ENCODE measurements around the gene DNAH17.
"Not testable (repeated sequence)": the region's sequence is repeated elsewhere in the genome, so short reads cannot be mapped to it uniquely, and the experiment has no call there.

The DNAH17 gene

DNA sequence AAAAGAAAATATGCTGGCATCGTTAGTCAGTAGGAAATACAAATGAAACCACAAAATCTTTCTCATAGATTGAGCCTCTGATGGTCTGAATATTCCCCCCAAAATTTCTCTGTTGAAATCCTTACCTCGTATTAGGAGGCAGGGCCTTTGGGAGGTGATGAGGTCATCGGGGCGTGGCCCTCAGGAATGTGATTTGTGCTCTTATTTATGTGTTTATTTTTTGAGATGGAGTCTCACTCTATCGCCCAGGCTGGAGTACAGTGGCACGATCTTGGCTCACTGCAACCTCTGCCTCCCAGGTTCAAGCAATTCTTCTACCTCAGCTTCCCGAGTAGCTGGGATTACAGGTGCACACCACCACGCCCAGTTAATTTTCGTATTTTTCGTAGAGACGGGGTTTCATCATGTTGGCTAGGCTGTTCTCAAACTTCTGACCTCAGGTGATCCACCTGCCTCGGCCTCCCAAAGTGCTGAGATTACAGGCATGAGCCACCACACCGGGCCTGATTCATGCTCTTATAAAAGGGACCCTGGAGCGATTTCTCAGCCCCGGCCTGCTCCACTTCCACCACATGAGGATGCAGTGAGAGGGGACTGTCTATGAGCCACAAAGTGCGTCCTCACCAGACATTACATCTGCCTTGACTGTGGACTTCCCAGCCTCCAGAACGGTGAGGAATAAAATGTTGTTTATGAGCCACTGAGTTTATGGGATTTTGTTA lies 53.1 kb downstream of the DNAH17 start:
- DNase-seq (ENCODE audit: low read depth): no peak

DNA sequence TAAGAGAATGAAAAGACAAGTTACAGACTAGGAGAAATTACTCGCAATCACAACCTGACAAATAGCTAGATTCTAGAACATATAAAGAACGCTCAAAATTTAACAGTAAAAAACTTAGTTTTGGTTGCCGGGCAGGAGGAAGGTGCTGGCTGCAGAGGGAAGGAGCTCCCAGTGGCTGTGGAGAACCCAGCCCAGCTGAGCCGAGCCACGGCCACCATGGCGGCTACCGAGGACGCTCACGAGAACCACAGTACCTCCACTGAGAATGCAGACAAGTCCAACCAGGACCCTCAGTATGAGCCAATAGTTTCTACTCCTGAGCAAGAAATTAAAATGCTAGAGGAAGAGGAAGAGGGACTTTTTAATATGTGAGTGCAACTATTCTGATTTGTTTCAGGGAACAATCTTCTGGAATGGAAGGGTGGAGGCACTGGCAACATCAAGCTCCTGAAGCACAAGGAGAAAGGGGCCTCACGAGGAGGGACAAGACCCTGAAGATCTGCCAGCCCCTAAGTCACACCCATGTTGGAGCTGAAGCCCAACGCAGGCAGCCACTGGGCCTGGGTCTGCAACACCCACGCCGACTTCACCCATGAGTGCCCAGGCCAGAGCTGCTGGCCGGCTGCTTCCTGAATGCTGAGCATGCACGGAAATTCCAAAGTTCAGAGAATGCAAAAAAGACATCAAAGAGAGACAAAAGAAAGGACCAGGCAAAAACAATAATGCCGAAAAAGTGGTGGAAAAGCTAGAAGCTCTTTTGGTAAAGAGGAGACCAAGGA lies 55.0 kb downstream of the DNAH17 start:
- no peak for DNase-seq (ENCODE audit: low read depth)

DNA sequence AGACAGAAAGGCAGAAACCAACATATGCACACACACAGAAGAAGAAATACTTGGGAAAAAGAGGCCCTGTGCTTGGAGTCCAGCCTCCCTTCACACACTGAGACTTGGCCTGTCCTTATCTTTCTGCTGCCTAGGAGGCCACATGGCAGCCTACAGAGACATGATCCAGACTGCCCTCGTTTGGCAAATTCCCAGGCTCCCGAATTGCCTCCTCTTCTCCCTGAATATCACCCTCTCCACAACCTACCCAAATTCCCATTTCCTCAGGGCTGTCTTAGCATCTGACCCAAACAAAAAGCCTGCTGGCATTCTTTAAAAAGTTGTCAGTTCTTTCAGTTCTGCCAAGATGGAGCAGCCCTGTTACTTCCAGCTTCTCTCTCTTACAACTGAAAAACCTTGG lies 59.8 kb downstream of the DNAH17 start:
- DNase-seq (ENCODE audit: low read depth): no peak

DNA sequence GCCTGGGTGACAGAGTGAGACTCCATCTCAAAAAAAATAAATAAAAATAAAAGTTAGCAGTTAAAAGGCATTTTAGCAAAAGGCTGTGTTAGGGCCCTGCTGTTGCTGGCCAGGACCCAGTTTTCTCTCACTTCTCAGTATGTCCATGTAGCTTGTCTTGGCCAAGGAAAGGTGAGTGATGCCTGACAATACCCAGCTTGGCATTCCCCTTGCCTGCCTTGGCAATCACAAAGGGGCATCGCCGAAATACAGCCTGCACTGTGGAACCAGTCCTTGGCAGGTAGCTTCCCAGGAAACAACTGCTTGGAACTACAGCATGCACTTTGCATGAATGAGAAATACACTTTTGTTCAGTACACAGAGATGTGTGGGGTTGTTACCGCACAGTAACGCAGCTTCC lies 61.7 kb downstream of the DNAH17 start:
- no peak for DNase-seq (ENCODE audit: low read depth)

DNA sequence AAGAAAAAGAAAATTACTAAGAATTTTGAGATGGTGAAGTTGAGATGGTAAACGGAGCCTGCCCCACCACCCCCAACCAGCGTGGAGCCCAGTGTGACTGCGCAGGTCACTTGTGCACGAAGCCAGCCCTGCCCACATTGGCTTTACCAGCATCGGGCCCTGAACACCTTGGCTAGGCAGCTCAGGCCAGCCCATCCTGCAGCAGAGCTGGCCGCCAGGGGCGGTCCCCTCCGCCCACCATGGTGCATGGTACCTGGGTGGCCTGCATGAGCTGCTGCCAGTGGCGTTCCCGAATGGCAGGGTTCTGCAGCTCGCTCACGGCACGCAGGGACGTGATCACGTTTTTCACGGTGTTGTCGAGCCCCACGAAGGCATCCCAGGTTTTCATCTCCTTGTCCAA lies 62.7 kb downstream of the DNAH17 start:
- no peak for DNase-seq (ENCODE audit: low read depth)

DNA sequence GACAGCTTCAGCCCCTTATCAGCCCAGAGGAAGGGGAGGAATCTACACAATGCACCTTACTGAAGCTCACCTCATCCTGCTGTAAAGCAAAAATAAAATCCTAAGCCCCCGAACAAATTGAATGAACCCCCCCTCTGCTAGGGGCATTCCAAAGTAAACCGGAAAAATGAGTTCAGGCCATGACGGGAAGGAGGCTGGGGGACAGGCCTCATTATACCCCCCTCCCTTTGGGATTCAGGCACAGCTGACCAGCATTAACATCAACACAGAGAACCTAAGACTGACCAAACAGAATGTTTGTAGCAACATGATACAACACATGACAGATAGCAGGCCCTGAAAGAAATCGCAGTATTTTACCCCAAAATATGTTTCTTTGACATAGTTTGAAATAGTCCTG lies 64.2 kb downstream of the DNAH17 start:
- DNase-seq (ENCODE audit: low read depth): no peak

DNA sequence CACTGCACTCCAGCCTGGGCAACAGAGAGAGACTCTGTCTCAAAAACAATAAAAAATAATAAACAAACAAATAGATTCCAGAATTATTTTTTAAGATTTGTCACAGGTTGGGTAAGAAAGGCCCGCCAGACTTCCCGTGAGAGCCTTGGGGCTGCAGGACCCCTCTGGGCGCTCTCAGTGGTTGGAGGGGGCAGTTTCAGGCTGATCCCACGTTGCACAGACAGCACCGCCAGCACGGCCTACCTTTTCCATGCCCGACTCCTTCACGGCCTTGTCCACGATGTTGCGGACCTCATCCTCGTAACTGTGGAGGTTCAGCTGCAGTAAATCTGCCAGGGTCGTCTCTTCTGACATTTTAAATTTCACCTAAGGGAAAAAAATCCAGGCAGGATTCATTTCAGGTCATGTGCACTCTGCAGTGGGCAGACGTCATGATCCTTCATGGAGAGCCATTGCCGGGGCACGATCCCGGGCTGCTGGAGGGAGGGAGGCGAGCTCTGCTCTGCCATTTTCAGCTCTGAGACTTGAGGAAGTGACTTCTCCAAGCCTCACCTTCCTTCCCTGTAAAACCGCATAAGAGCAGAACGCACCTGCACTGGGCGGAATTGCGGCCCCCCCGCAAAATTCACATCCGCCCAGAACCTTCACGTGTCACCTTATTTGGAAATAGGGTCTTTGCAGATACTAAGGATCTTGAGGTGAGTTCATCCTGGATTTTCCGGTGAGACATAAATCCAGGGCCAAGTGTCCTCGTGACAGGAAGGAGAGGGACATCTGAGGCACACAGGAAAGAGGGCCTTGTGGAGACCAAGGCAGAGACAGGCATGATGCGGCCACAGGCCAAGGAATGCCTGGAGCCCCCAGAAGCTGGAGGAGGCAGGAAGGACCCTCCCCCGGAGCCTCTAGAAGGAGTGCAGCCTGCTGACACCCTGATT lies 66.8 kb downstream of the DNAH17 start:
- DNase-seq (ENCODE audit: low read depth): no peak

DNA sequence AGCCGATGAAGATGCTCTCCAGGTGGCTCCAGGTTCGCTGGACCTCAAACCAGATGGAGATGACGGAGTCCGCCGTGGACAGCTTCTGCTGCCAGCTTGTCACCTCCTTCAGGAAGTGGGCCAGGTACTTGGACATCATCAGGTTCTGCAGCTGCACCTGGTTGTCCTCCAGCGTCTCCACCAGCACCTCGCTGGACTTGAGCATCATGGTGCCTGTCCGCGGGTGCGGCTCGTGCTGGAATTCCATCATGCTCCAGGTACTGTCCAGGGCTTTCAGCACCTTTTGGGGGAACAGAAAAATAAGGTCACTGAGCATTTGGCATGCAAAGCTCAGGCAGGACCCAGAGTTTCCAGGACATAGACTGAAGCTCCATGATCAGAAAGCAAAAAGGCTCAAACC lies 69.7 kb downstream of the DNAH17 start:
- DNase-seq (ENCODE audit: low read depth): no peak

DNA sequence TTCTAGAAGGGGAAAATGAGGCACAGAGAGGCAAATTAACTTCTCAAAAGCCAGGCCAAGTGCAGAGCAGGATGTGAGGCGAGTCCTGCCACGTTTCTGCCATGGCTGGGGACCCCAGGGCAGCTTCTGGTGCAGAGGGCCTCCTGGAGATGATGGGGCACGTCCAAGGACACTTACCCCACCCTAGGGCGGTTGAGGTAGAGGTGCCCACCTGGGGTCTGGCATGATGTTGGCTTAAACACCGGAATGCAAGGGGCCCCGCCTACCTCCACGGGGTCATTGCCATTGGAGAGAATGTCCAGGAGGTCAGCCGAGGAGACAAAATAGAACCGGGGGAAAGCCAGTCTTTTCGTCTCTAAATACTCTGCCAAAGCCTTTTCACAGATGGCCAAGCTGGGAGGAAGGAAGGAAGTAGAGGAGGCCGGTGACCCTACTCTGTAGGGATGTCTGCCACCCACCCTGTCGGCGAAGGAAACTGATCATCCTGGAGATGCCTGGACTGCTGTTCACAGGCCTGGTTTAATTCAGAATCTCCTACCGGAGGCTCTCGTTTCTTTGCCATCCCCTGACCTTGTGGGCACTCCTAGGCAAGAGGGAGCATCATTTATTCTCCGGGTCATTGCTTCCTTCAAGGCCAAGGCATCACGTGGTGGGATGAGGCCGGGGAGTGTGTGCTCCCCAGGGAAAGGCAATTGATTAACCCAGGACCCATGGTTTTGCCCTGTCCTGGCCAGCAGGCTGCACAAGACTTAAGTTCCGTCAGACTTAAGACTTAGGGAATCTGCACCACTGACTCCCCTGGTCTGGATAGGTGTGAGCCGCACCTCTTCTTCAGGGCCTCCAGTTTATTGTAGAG lies 70.5 kb downstream of the DNAH17 start:
- DNase-seq (ENCODE audit: low read depth): no peak

DNA sequence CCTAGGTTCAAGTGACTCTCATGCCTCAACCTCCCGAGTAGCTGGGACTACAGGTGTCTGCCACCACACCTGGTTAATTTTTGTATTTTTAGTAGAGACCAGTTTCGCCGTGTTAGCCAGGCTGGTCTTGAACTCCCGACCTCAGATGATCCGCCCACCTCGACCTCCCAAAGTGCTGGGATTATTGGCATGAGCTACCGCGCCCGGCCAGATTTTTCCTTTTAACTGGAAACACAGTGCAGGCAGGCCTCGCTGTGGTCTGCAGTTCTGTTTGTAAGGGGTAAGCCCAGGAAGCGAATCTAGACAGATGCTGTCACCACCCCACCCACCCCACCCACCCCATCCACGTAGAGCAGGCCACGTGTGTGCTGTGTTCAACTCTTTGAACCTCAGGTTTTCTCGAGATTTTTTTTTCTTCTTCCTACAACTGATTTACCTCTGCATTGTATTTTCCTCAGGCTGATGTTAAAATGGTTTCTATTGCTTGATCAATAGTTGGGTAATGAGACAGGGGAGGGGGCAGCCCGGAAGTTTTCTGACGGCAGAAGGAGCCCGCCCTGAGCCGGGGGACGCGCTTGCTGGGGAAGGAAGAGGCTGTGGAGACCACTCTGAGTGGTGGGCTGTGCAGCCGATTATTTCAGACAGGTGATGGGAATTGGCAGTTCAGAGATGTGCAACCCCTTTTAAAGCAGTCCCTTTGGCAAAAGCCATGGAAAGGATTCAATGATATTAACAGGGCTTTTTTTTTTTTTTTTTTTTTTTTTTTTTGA lies 72.9 kb downstream of the DNAH17 start:
- no peak for DNase-seq (ENCODE audit: low read depth)

DNA sequence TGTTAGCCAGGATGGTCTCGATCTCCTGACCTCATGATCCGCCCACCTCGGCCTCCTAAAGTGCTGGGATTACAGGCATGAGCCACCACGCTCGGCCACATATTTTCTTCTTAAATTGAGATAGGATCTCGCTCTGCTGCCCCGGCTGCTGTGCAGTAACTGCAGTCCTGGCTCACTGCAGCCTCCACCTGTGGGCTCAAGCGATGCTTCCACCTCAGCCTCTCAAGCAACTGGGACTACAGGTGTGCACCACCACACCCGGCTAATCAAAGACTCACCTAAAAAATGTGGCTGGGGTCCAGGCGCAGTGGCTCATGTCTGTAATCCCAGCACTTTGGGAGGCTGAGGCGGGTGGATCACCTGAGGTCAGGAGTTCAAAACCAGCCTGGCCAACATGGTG lies 73.8 kb downstream of the DNAH17 start:
- not testable (repeated sequence) for DNase-seq (ENCODE audit: low read depth)

DNA sequence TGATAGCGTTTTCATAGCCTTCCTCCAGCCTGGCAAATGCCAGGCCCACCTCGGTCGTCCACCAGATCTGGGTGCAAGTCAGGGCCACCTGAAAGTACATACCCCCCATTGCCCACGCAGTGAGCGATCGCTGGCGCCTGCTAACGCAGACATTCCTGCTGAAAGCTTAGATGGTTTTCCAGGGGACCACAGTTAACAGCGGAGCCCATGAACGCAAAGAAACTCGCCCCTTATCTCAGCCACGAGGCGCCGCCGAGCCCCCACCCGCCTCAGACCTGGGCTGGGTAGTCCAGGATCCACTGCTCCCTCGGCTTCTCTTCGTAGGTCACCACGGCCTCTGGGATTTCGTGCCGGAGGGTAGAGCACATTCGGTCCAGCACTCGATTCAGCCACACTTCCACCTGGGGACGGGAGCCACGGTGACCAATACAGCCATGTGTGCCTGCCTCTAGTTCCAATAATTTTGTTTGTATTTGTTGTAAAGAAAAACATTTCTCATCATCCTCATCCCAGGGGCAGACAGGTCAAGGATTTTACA lies 74.5 kb downstream of the DNAH17 start:
- DNase-seq (ENCODE audit: low read depth): no peak

DNA sequence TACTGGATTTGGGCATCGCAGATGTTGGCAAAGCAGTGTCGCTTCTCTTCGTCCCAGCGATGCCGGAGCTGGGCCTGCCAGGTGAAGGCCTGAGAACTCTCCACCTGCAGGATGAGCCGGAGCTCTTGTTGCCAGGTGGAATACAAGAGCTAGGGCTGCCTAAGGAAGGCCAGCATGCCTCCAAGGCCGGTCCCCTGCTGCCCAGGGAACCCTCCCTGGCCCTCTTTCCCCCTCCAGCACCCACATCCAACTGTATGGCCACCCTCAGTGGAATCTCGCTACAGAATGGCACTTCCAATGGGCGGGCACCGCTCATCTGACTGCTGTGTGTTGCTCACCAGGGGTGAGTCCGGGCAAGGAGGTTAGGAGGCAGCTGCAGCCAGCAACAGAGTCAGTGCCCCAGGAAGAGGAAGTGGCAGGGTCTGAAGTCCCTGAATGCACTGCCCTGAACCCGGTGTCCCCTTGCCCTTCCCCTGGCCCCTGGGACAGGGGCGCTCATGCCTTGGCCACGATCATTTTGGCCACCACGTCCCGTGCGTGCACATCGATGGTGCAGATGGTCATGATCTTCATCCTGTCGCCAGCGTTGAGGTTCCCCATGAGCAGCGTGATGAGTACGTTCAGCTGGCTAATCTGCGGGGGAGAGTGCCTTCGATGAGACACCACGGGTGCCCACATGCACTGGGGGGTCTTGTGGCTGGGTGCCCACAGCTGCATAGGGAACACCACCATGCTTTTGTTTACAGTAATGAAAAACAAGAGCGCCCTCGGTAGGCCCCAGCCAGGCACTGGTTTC lies 75.8 kb downstream of the DNAH17 start:
- no peak for DNase-seq (ENCODE audit: low read depth)

DNA sequence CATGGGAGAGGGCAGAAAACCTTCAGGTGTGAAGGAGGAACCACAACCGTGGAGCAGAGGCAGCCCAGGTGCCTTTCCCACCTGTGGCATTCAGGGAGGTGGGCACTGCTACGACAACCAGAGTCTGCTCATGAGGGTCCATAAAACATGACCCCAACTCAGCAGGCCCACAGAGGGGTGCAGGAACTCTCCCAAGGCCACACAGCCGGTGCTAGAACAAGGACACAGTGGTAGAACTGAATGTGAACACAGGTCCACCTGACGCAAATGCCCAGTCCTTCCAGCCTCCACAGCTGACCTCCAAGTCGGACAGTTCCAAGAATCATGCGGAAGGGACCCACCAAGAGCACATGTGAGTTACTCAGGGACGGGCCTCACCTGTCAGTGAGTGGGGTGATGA lies 76.4 kb downstream of the DNAH17 start:
- no peak for DNase-seq (ENCODE audit: low read depth)

DNA sequence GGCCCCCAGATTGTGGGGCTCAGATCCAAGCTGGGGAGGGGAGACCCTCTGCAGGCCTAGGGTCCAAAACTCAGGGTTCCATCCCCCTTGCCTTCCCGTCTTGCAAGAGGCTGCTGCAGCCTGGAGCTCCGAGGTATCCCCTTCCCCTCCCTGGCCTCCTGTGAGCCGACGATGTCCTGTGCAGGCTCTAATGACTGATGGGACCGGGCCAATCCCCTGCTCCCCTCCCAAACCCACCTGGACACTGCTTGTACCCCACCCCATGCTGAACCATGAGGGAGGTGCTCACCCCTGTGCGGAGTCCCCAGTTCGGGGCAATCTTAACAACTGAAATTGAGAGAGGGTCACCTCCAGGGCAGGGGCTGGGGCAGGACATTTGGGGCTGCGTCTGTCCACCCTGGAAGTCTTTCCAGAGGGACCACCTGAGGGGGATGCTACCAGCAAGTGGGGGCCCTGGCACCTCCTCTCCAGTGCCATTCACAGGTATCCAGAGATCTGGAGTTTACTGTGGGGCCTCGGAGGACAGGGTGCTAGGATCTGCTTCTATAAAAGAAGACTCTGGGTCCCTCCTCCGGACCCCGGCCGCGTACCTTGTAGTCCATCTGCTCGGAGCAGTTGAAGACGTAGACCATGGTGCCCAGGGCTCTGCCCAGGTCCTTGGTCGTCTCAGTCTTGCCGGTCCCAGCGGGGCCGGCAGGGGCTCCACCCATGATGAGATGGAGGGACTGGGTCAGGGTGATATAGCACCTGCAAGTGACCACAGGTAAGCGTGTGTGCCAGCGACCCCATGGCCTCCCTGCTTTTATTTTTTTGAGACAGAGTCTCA lies 77.3 kb downstream of the DNAH17 start:
- DNase-seq (ENCODE audit: low read depth): no peak

DNA sequence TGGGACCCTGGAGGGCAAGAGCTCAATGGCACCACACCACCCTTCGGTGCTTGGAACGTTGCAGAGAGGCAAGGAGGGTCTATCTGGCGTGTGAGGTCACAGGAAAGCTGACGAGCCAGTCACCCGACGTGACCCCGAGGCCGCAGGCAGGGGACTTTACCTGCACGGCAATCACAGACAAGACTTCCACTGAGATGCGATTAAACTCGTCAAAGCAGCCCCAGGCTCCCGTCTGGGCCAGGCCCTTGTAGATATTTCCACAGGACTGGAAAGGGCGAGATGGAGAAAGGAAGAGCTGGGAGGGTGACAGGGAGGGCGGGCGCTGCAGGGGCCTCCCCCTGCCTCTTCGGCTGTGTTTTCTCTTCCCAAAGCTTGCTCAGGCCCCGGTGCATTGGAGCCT lies 78.3 kb downstream of the DNAH17 start:
- no peak for DNase-seq (ENCODE audit: low read depth)

DNA sequence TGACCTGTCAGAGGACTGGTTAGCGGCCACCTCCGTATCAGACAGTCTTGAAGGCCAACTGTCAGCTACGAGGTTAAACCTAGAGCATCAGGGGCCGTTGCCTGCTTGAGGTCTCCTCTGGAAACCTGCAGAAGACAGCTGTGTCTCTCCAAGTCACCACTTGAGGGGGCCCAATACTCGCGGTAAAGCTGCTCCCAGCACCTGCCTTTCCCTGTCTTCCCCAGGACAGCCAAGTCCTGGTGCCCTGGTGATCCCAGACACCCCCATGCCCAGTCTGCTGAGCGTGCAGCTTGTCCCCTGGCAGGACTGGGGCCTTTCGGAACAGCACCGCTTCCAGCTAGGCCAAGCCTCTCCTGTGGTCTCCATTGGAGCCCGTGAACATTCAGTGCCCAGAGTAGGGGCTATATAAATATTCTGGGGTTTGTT lies 80.1 kb downstream of the DNAH17 start:
- DNase-seq (ENCODE audit: low read depth): peak; percentile 9

DNA sequence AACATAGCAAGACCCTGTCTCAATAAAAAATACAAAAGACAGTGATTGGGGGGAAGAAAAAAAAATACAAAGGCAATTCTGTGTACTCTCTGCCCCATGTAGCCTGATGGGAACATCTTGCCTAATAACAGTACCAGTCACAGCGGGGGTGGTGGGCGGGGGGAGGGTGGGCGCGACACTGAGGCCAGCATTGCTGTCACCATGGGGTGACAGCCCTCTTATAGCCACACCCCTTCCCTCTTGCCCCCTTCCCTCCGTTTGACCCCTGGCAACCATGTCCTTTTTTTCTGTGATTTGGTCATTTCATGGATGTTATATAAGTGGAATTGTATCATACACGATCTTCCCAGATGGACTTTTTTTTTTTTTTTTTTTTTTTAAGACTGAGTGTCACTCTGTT lies 80.9 kb downstream of the DNAH17 start:
- no peak for DNase-seq (ENCODE audit: low read depth)

DNA sequence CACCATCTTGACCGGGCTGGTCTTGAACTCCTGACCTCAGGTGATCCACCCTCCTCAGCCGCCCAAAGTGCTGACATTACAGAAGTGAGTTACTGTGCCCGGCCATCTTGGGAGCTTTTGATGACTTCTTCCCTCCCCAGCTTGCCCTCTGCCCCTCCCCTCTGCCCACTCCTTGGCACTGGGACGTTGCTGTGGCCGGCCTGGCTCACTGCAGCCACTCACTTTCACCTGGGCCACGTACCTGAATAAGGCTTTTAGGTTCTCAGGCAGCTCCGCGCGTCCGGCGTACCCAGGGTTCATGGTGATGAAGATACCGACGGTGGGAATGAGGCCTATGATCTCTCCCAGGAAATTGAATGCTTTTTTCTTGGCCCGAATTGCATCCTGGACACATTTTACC lies 81.6 kb downstream of the DNAH17 start:
- DNase-seq (ENCODE audit: low read depth): no peak
